Progenitor cell of endocrine pancreas (in vitro differentiated cells): Measurements from ENCODE around the gene DCHS2. TPM values are rescaled to one million over a fixed set of nuclear protein-coding genes. Genes with fewer than 3 reads are reported as not detected.
"Not testable (repeated sequence)": the region's sequence is repeated elsewhere in the genome, so short reads cannot be mapped to it uniquely, and the experiment has no call there.

ENCODE experiments used
- DNase-seq: peaks from one replicate; pipeline ENCODE4 v3.0.0; 2021; ENCODE audit warnings: low spot score; ENCODE audit not compliant: unreplicated experiment
- H3K27ac Mint-ChIP-seq: 2 replicates; pipeline ENCODE4 v1.8.0; 2021; ENCODE audit warnings: mild to moderate bottlenecking, moderate library complexity, mixed read lengths
- H3K27me3 Mint-ChIP-seq: 2 replicates; pipeline ENCODE4 v1.8.0; 2021; ENCODE audit warnings: mixed read lengths
- H3K36me3 Mint-ChIP-seq: 2 replicates; pipeline ENCODE4 v1.8.0; 2022; ENCODE audit warnings: mixed read lengths; ENCODE audit not compliant: insufficient read depth
- H3K4me1 Mint-ChIP-seq: 2 replicates; pipeline ENCODE4 v1.8.0; 2021; ENCODE audit warnings: low read depth, mixed read lengths
- H3K4me3 Mint-ChIP-seq: 2 replicates; pipeline ENCODE4 v1.8.0; 2021; ENCODE audit warnings: low read depth, mild to moderate bottlenecking, moderate library complexity, mixed read lengths
- H3K9me3 Mint-ChIP-seq: 2 replicates; pipeline ENCODE4 v1.8.0; 2021; ENCODE audit warnings: low read depth, mixed read lengths
- CTCF ChIP-seq: fragments of 200-600 bp; sonication (generic); IDR thresholded peaks from one replicate; pipeline ENCODE4 v1.5.0; 2021; ENCODE audit warnings: antibody characterized with exemption, mild to moderate bottlenecking; ENCODE audit not compliant: unreplicated experiment
- total RNA-seq: library from RNA; stranded (reverse); gene quantifications from 2 replicates; pipeline ENCODE4 v1.2.1, GENCODE V29; 2021

DCHS2 gene
- total RNA-seq, 1 donor from 2014 or later, result 0.43 TPM

DNA sequence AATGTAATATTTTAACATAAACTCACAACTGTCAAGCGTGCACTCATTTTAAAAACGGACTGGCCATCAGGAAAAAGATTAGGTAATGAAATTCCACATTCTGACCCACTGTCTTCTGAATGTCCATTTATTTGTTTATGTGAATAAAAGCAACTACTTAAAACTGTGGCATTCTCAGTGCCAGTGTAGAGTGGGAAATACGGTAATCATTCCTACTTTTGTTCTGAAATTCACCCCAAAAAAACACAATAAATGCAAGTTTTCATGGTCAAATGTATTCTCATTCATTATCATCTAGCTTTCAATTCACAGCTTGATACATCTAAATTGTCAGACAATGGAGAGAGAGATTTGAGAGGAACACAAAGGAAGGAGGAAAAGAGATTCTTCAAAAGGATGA is 260.9 kb downstream of the DCHS2 start:
- no peak overlapping the region for H3K4me3 Mint-ChIP-seq
- no peak for TF ChIP-seq CTCF
- DNase-seq, result no peak
- H3K9me3 Mint-ChIP-seq, result no peaks in the 10 kb centered on the region
- H3K27me3 Mint-ChIP-seq, result peaks cover 21% of the 10 kb centered on the region
- peaks cover 3% of the 10 kb centered on the region for H3K4me1 Mint-ChIP-seq
- no peaks in the 10 kb centered on the region for H3K36me3 Mint-ChIP-seq
- H3K27ac Mint-ChIP-seq, result no peak overlapping the region

- Mint-ChIP-seq H3K36me3 (no peaks in the 10 kb centered on the region), H3K9me3 (no peaks in the 10 kb centered on the region), H3K4me1 (peaks cover 3% of the 10 kb centered on the region), H3K27ac (no peak overlapping the region), H3K27me3 (peaks cover 17% of the 10 kb centered on the region), H3K4me3 (no peak overlapping the region)
- no peak for TF ChIP-seq CTCF
- DNase-seq, result no peak
Observed at GRCh38 chr4:154230091-154230490, 261.5 kb downstream of the DCHS2 start.

- Mint-ChIP-seq H3K9me3 (peaks cover 20% of the 10 kb centered on the region), H3K4me3 (no peak overlapping the region), H3K36me3 (no peaks in the 10 kb centered on the region), H3K27me3 (no peaks in the 10 kb centered on the region), H3K4me1 (no peaks in the 10 kb centered on the region), H3K27ac (no peak overlapping the region)
- no peak for DNase-seq
- TF ChIP-seq CTCF, result no peak
Observed at GRCh38 chr4:154222875-154223274, 268.7 kb downstream of the DCHS2 start.

GRCh38 chr4:154218051-154218450 is 273.5 kb downstream of the DCHS2 start:
- Mint-ChIP-seq H3K27me3 (no peaks in the 10 kb centered on the region), H3K4me3 (no peak overlapping the region), H3K36me3 (no peaks in the 10 kb centered on the region), H3K9me3 (peaks cover 7% of the 10 kb centered on the region), H3K27ac (no peak overlapping the region), H3K4me1 (no peaks in the 10 kb centered on the region)
- no peak for TF ChIP-seq CTCF
- no peak for DNase-seq

- not testable (repeated sequence) for DNase-seq, H3K27me3 Mint-ChIP-seq, H3K4me3 Mint-ChIP-seq, H3K27ac Mint-ChIP-seq, H3K4me1 Mint-ChIP-seq, H3K36me3 Mint-ChIP-seq, H3K9me3 Mint-ChIP-seq
Observed at GRCh38 chr4:154217384-154217783, 274.2 kb downstream of the DCHS2 start.

DNA sequence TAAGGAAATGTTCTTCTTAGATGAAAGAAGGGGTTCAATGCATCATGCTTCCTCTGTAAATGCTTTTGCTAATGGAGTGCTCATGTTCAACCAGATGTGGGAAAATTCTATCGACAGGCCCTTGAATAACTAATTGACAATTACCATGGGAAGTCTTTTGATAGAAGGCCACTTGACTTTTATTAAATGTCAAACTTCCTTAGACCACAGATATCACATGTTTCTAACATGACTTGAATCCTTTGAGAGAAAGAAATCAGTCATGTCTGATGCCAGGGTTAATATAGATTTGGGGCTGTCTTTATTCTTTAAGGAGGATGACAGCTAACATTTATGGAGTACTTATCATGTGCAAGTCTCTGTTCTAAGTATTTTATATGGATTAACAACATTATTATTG is 280.1 kb downstream of the DCHS2 start:
- Mint-ChIP-seq H3K9me3 (no peaks in the 10 kb centered on the region), H3K36me3 (no peaks in the 10 kb centered on the region), H3K4me3 (no peak overlapping the region), H3K27me3 (no peaks in the 10 kb centered on the region), H3K4me1 (no peaks in the 10 kb centered on the region), H3K27ac (no peak overlapping the region)
- DNase-seq, result no peak
- TF ChIP-seq CTCF, result no peak
